ENCODE measurements around the gene ADAMTS18.
"Not testable (repeated sequence)": the region's sequence is repeated elsewhere in the genome, so short reads cannot be mapped to it uniquely, and the experiment has no call there.

The ADAMTS18 gene

GRCh38 chr16:77277571-77277970, 157.3 kb downstream of the ADAMTS18 start:
- DNase-seq: no peak

DNA sequence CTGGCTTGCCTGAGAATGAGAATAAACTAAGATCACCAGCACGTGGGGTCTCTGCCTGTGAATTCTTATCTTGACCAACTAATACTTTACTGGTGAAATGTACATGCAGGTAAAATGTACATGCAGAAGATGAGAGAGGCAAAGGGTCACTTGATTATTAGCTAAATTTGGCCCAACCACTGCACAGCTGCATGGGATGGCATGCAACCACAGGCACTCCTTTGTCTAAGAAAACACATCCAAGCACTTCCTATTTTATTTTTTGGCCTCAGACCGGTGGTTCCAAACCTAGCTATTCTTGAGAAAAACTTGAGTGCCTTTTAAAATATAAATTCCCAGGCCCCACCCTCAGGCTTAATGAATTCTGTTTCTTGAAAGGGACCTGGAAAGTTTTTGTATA, 157.7 kb downstream of the ADAMTS18 start:
- DNase-seq: no peak

GRCh38 chr16:77276661-77277060, 158.2 kb downstream of the ADAMTS18 start:
- no peak for DNase-seq

DNA sequence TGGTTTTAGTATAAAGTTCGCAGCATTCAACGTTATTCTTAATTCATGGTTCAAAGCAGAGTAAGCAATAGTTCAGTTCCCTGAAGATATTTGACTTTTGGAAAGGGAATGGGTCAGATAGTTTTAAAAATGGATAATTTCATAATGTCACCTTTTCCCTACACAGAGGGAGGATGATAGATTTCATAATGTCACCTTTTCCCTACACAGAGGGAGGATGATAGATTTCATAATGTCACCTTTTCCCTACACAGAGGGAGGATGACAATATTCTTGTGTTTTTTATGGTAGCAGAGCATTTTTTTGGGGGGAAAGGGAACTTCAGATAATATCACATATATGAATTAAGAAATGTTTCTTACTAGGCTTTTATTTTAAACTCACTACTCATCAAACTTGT, 159.5 kb downstream of the ADAMTS18 start:
- not testable (repeated sequence) for DNase-seq

- no peak for DNase-seq
These were observed 161.0 kb downstream of the ADAMTS18 start for GRCh38 chr16:77273815-77274214.

- no peak for DNase-seq
These were observed 163.1 kb downstream of the ADAMTS18 start for GRCh38 chr16:77271532-77272426.

GRCh38 chr16:77266185-77266584, 168.6 kb downstream of the ADAMTS18 start:
- DNase-seq: not testable (repeated sequence)

DNA sequence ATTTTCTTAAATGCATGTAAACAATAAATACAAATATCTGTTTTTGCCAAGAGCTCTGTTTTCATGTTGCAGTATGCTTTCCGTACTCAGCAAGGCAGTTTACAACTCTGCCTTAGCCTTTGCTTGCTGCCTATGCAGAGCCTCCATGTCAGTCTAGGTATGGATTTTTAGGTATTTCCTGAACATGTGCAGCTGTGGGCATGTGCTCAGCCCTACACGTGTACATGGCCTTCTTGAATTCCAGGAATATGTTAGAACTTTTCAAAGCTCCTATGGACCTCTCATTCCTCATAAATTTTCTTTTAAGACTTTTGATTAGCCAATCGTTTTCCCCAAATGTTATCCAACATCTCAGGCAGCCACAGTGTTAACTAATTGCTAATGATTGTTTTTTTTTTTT, 171.9 kb downstream of the ADAMTS18 start:
- no peak for DNase-seq

DNA sequence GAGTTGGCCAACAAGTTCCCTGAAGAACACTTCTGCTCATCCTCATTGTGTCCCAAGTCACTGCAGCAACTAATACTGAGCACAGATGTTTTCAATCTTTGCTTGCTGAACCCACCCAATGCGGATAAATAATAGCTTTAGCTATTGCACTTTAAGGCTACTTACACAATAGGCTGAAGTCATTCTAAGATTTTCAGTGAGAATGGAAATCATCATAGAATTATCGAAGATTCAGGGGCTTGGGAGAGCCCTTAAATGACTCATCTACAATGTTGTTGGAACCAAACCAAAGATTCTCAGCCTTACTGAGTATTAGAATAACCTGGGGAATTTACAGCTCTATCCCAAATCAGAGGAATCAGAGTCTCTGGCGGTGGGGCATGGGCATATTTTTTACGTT, 184.4 kb downstream of the ADAMTS18 start:
- no peak for DNase-seq

- DNase-seq: no peak
These were observed 188.7 kb downstream of the ADAMTS18 start for GRCh38 chr16:77246150-77246549.

- not testable (repeated sequence) for DNase-seq
These were observed 192.4 kb downstream of the ADAMTS18 start for GRCh38 chr16:77242471-77242870.

DNA sequence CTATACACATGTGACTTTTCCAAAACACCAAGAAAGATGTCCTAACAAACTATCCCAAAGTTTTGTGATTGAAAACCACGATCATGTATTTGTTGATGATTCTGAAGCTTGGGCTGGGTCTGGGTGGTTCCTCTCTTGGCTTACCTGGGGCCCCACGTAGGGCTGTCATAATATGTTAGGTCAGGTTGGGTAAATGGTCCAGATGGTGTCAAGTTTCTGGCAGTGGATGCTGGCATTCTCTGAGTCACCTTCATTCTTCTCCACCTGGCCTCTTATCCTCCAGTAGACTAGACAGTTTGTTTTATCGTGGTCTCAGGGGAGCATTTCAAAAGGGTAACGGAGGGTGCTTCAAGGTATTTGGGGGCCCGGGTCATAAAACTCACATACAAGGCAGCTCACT, 196.2 kb downstream of the ADAMTS18 start:
- no peak for DNase-seq

- peak; percentile 88 for DNase-seq
These were observed 198.7 kb downstream of the ADAMTS18 start for GRCh38 chr16:77236063-77236511.

GRCh38 chr16:77234611-77235010, 200.2 kb downstream of the ADAMTS18 start:
- DNase-seq: no peak

DNA sequence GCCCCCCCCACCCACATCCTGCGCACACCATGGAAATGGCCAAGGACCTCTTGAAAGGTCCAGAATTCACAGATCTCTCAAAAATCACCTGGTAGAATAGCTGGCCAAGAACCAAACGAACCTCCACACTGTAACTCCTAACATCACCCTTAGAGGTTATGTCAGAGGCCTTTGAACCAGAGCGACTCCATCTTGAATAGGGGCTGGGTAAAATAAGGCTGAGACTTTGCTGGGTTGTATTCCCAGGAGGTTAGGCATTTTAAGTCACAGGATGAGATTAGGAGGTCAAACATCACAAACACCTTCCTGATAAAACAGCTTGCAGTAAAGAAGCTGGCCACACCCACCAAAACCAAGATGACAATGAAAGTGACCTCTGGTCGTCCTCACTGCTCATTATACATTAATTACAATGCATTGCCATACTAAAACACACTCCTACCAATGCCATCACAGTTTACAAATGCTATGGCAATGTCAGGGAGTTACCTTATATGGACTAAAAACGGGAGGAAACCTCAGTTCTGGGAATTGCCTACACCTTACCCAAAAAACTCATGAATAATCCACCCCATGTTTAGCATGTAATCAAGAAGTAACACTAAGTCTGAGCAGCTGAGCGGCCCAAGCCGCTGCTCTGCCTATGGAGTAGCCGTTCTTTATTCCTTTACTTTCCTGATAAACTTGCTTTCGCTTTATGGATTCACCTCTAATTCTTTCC, 200.9 kb downstream of the ADAMTS18 start:
- DNase-seq: no peak
